GM23248 (cell line): ENCODE data around the gene TWIST2. TPM values are rescaled to one million over a fixed set of nuclear protein-coding genes. Genes with fewer than 3 reads are reported as not detected.

Source experiments
- DNase-seq: peaks from one replicate; pipeline ENCODE4 v3.0.0-alpha.2; 2015
- H2AFZ ChIP-seq: fragments of 200-600 bp; sonication (generic); 2 replicates; pipeline ENCODE4 v1.6.1; 2016; ENCODE audit warnings: antibody characterized with exemption
- H3F3A ChIP-seq: fragments of 200-600 bp; sonication (generic); 2 replicates; pipeline ENCODE4 v1.6.1; 2016; ENCODE audit warnings: mild to moderate bottlenecking, antibody characterized with exemption, mixed run types; ENCODE audit not compliant: insufficient read depth
- H3K27ac ChIP-seq: fragments of 200-600 bp; sonication (generic); 2 replicates; pipeline ENCODE4 v1.5.1; 2016; ENCODE audit warnings: mild to moderate bottlenecking
- H3K27me3 ChIP-seq: fragments of 200-600 bp; sonication (generic); replicated peaks from 2 replicates; pipeline ENCODE4 v1.6.1; 2016; ENCODE audit warnings: mild to moderate bottlenecking; ENCODE audit not compliant: insufficient read depth
- H3K36me3 ChIP-seq: fragments of 200-600 bp; sonication (generic); 2 replicates; pipeline ENCODE4 v1.6.1; 2016; ENCODE audit warnings: low read depth, mild to moderate bottlenecking
- H3K4me1 ChIP-seq: fragments of 200-600 bp; sonication (generic); 2 replicates; pipeline ENCODE4 v1.6.1; 2016; ENCODE audit warnings: mild to moderate bottlenecking; ENCODE audit not compliant: insufficient read depth
- H3K4me2 ChIP-seq: fragments of 200-600 bp; sonication (generic); one replicate; pipeline ENCODE4 v1.6.1; 2016; ENCODE audit warnings: mild to moderate bottlenecking; ENCODE audit not compliant: unreplicated experiment
- H3K4me3 ChIP-seq: fragments of 200-600 bp; sonication (generic); 2 replicates; pipeline ENCODE4 v1.5.1; 2016; ENCODE audit warnings: mild to moderate bottlenecking
- H3K79me2 ChIP-seq: fragments of 200-600 bp; sonication (generic); 2 replicates; pipeline ENCODE4 v1.6.1; 2016; ENCODE audit warnings: mild to moderate bottlenecking; ENCODE audit not compliant: insufficient read depth
- H3K9ac ChIP-seq: fragments of 200-600 bp; sonication (generic); 2 replicates; pipeline ENCODE4 v1.6.1; 2016; ENCODE audit warnings: mild to moderate bottlenecking
- H3K9me2 ChIP-seq: fragments of 200-600 bp; sonication (generic); 2 replicates; pipeline ENCODE4 v1.6.1; 2016; ENCODE audit warnings: mixed run types, mild to moderate bottlenecking, moderate library complexity; ENCODE audit not compliant: insufficient read depth
- H3K9me3 ChIP-seq: fragments of 200-600 bp; sonication (generic); one replicate; pipeline ENCODE4 v1.6.1; 2017; ENCODE audit warnings: low read depth
- H4K20me1 ChIP-seq: fragments of 200-600 bp; sonication (generic); 2 replicates; pipeline ENCODE4 v1.6.0; 2016; ENCODE audit not compliant: insufficient read depth
- EZH2 ChIP-seq: fragments of 200-600 bp; sonication (generic); IDR thresholded peaks from 2 replicates; pipeline ENCODE4 v1.6.1; 2018; ENCODE audit warnings: antibody characterized with exemption, mild to moderate bottlenecking; ENCODE audit not compliant: insufficient read depth, poor library complexity, severe bottlenecking
- EZH2phosphoT487 ChIP-seq: fragments of 200-600 bp; sonication (generic); IDR thresholded peaks from 2 replicates; pipeline ENCODE4 v1.6.1; 2018; ENCODE audit warnings: antibody characterized with exemption, moderate library complexity, mild to moderate bottlenecking, low read depth; ENCODE audit not compliant: insufficient read depth
- WGBS, 2 experiments: methylation state at CpG; one replicate each; pipeline ENCODE4 v1.1.6; 2015 to 2017; ENCODE audit warnings: low lambda C conversion rate in 2 of 2, low coverage in 1 of 2; ENCODE audit errors: missing lambda C conversion rate in 2 of 2; 5-methylcytosine and 5-hydroxymethylcytosine counted together
- in situ Hi-C: fragments of 300-500 bp; cut with MboI; formaldehyde crosslinking; loops from 2 replicates; pipeline ENCODE4 v1.15.0; 2020
- polyA plus RNA-seq: library from polyadenylated mRNA; unstranded; fragments of >200 nt; fragmentation: Nextera tagmentation; extraction: Ambion mirVana; gene quantifications from 2 replicates; pipeline ENCODE4 v1.2.1, GENCODE V29; 2016
- total RNA-seq: library from RNA; depleted of rRNA; stranded (reverse); fragments of >200 nt; shearing (Covaris generic); gene quantifications from 2 replicates; pipeline ENCODE4 v1.2.3, GENCODE V29; 2014

The TWIST2 gene
- total and polyA plus RNA-seq, 2 experiments from 2014 or later, result 248 to 544 TPM

- Histone ChIP-seq H3K79me2 (peaks cover 86% of the 10 kb centered on the region), H3K9ac (peak overlapping the region; percentile 60), H3K27ac (peak overlapping the region; percentile 72), H3F3A (peaks cover 85% of the 10 kb centered on the region), H3K36me3 (peaks cover 39% of the 10 kb centered on the region; the same call in 1 of the 2 replicates), H4K20me1 (peaks cover 11% of the 10 kb centered on the region; the same call in 1 of the 2 replicates), H3K9me3 (no peaks in the 10 kb centered on the region), H3K9me2 (no peaks in the 10 kb centered on the region), H3K4me2 (no peak overlapping the region), H3K27me3 (no peaks in the 10 kb centered on the region), H2AFZ (no peak overlapping the region), H3K4me3 (no peak overlapping the region), H3K4me1 (peaks cover 40% of the 10 kb centered on the region)
- TF ChIP-seq EZH2 (no peak), EZH2phosphoT487 (no peak)
- DNase-seq, result peak; percentile 80
- WGBS, 2 experiments, result 49 to 56% methylated on average over 3 of the region's 3 CpGs
- in situ Hi-C loops, result no loop called here
Observed at GRCh38 chr2:238875101-238875470, 27.2 kb downstream of the TWIST2 start.

DNA sequence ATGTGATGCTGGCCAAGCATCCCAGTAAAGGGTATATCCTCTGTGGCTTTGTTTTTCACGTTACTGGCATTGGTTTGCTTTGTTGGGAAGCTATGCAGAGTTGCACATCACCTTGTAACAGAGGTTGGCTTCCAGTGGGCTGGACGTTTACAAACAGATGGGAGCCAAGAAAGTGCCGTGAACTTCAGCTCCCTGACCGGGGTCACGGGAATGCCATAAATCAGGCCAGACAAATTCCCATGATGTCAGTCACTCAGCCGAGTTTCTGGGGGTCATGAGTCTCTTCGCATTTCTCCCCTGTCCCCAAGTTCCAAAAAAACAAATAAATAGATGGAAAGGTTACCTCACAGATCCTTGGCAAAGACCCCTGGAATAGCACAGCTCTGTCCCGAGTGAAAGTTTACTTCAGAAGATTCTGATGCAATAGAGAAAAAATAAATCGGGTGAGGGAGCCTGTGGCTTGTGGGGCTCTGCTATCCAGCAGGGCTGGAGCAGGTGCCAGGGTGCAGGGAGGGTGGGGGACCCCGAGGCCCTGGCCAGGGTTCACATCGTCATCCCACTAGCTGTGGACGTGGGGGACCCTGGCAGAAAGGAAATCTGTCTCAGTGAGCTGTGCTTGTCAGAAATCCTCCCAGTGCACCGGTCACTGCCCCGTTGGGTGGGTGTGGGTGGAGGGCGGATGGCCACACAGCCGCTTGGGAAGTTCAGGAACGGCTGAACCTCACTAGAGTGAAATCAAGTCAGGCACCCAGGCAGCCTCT lies 27.8 kb downstream of the TWIST2 start:
- in situ Hi-C loops, result no loop called here
- 21 to 23% methylated on average over 17 of the region's 17 CpGs for WGBS, 2 experiments
- TF ChIP-seq EZH2, result no peak
- no peak for TF ChIP-seq EZH2phosphoT487
- Histone ChIP-seq H3F3A (peaks cover 85% of the 10 kb centered on the region), H3K9me3 (no peaks in the 10 kb centered on the region), H3K9me2 (no peaks in the 10 kb centered on the region), H3K4me3 (no peak overlapping the region), H3K79me2 (peaks cover 87% of the 10 kb centered on the region), H3K36me3 (peaks cover 39% of the 10 kb centered on the region; the same call in 1 of the 2 replicates), H3K4me2 (peak overlapping the region; percentile 53), H4K20me1 (peaks cover 11% of the 10 kb centered on the region; the same call in 1 of the 2 replicates), H3K4me1 (peaks cover 40% of the 10 kb centered on the region), H2AFZ (no peak overlapping the region), H3K27ac (peak overlapping the region; percentile 72), H3K27me3 (no peaks in the 10 kb centered on the region), H3K9ac (peak overlapping the region; percentile 60)
- peak; percentile 45 for DNase-seq

DNA sequence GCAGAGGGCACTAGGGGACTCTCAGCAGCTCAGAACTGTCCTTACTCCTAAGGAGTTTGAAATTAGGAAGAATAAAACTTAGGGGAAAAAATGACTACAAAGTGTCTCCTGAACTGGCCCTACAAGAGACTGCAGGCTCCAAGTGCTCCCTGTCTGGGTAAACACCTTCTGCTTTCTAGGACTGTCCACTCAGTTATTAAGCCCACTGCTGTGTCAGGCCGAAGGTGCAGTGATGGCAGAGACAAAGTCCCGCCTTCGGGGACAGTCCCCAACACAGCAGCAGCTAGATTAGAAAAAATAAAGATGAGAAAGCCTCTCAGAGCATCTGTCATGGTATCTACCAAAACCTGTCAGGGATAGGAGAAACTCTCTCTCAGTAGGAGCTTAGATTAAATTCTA lies 28.3 kb downstream of the TWIST2 start:
- Histone ChIP-seq H3K9me3 (no peaks in the 10 kb centered on the region), H3K79me2 (peaks cover 88% of the 10 kb centered on the region), H3K36me3 (peaks cover 39% of the 10 kb centered on the region; the same call in 1 of the 2 replicates), H3K27me3 (no peaks in the 10 kb centered on the region), H3K4me2 (no peak overlapping the region), H2AFZ (no peak overlapping the region), H4K20me1 (peaks cover 11% of the 10 kb centered on the region; the same call in 1 of the 2 replicates), H3K4me1 (peaks cover 41% of the 10 kb centered on the region), H3K4me3 (no peak overlapping the region), H3K27ac (peak overlapping the region; percentile 72), H3K9me2 (no peaks in the 10 kb centered on the region), H3F3A (peaks cover 86% of the 10 kb centered on the region), H3K9ac (peak overlapping the region; percentile 60)
- 61 to 74% methylated on average over 3 of the region's 3 CpGs for WGBS, 2 experiments
- no peak for TF ChIP-seq EZH2phosphoT487
- no peak for TF ChIP-seq EZH2
- in situ Hi-C loops, result no loop called here
- no peak for DNase-seq

DNA sequence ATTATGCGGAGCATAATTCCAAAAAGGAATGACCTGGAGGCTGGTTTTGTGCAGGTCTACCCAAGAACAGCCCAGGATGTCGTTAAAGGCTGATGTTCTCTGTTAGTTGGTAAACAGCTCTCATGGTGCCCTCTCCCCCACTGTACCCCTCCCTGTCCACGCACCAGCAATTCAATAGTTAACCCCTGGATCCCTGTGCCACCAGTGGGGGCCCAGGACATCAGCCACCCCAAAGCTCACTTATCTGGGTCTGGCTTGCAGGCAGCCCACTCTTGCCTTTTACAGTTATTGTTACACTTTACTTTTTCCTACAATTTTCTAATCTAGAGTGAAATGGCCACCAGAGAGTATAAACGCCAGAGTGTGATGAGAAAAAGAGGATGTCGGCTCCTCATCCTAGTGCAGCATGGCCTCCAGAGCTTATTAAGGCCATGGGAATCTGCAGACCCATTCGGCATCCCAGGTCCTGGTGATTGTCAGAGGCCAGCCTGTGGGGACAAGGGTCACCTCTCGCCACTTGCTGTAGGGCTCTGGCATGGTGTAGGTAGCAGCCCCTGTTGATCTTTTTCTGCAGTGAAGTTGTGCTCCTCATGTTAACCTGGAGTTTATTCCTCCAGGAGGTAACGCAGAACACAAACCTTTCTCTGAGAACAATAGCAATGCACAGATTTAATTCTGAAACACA lies 30.3 kb downstream of the TWIST2 start:
- in situ Hi-C loops, result no loop called here
- WGBS, 2 experiments, result 46 to 49% methylated on average over 8 of the region's 8 CpGs
- H3K9me3 ChIP-seq, result no peaks in the 10 kb centered on the region
- H2AFZ ChIP-seq, result no peak overlapping the region
- no peak overlapping the region for H3K4me3 ChIP-seq
- TF ChIP-seq EZH2phosphoT487 (no peak), EZH2 (no peak)
- peaks cover 10% of the 10 kb centered on the region for H4K20me1 ChIP-seq
- peaks cover 88% of the 10 kb centered on the region for H3F3A ChIP-seq
- H3K79me2 ChIP-seq, result peaks cover 91% of the 10 kb centered on the region
- H3K9me2 ChIP-seq, result no peaks in the 10 kb centered on the region
- peaks cover 28% of the 10 kb centered on the region; the same call in 1 of the 2 replicates for H3K36me3 ChIP-seq
- H3K9ac ChIP-seq, result peak overlapping the region; percentile 0; the same call in 1 of the 2 replicates
- H3K4me1 ChIP-seq, result peaks cover 61% of the 10 kb centered on the region
- H3K27ac ChIP-seq, result peak overlapping the region; percentile 72
- no peak for DNase-seq
- H3K27me3 ChIP-seq, result no peaks in the 10 kb centered on the region
- H3K4me2 ChIP-seq, result no peak overlapping the region
